ENCODE measurements around the gene WDPCP. TPM values are rescaled to one million over a fixed set of nuclear protein-coding genes. Genes with fewer than 3 reads are reported as not detected.

WDPCP gene
- total and polyA plus RNA-seq, 2 experiments from 2014 or later, result 8.8 to 20.4 TPM

DNA sequence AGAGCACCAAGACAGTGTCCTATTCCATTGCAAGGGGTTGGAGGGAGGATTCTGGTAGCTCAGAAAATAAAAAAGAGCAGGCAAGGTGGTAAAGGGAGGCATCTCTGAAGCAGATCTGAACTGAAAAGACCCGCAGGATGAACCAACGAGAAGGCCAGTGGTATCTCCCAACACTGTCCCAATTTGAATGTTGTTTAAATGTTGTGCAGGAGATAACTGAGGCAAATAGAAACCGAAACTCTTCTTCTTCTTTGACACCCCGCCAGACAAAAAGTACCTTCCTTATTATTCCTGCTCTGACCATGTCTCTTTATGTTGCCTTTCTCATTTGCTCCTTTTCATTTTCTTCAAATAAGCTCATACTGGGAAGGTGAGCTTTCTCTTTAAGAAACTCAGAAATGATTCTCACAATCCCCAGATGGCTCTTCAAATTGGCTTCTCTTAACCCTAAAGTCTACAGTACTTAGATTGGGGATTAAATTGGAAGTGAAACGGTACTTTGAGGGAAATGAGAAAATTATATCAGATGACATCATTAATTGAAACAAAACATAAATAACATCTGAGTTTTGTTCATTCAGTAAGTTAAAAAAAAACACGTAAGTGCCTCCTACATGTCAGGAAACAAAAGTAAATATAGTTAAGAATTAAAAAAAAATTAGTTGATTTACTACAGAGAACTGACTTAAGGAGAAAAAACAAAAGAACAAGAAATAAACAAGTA, 143.6 kb downstream of the WDPCP start (continued):
- TF ChIP-seq, protein P1, sequence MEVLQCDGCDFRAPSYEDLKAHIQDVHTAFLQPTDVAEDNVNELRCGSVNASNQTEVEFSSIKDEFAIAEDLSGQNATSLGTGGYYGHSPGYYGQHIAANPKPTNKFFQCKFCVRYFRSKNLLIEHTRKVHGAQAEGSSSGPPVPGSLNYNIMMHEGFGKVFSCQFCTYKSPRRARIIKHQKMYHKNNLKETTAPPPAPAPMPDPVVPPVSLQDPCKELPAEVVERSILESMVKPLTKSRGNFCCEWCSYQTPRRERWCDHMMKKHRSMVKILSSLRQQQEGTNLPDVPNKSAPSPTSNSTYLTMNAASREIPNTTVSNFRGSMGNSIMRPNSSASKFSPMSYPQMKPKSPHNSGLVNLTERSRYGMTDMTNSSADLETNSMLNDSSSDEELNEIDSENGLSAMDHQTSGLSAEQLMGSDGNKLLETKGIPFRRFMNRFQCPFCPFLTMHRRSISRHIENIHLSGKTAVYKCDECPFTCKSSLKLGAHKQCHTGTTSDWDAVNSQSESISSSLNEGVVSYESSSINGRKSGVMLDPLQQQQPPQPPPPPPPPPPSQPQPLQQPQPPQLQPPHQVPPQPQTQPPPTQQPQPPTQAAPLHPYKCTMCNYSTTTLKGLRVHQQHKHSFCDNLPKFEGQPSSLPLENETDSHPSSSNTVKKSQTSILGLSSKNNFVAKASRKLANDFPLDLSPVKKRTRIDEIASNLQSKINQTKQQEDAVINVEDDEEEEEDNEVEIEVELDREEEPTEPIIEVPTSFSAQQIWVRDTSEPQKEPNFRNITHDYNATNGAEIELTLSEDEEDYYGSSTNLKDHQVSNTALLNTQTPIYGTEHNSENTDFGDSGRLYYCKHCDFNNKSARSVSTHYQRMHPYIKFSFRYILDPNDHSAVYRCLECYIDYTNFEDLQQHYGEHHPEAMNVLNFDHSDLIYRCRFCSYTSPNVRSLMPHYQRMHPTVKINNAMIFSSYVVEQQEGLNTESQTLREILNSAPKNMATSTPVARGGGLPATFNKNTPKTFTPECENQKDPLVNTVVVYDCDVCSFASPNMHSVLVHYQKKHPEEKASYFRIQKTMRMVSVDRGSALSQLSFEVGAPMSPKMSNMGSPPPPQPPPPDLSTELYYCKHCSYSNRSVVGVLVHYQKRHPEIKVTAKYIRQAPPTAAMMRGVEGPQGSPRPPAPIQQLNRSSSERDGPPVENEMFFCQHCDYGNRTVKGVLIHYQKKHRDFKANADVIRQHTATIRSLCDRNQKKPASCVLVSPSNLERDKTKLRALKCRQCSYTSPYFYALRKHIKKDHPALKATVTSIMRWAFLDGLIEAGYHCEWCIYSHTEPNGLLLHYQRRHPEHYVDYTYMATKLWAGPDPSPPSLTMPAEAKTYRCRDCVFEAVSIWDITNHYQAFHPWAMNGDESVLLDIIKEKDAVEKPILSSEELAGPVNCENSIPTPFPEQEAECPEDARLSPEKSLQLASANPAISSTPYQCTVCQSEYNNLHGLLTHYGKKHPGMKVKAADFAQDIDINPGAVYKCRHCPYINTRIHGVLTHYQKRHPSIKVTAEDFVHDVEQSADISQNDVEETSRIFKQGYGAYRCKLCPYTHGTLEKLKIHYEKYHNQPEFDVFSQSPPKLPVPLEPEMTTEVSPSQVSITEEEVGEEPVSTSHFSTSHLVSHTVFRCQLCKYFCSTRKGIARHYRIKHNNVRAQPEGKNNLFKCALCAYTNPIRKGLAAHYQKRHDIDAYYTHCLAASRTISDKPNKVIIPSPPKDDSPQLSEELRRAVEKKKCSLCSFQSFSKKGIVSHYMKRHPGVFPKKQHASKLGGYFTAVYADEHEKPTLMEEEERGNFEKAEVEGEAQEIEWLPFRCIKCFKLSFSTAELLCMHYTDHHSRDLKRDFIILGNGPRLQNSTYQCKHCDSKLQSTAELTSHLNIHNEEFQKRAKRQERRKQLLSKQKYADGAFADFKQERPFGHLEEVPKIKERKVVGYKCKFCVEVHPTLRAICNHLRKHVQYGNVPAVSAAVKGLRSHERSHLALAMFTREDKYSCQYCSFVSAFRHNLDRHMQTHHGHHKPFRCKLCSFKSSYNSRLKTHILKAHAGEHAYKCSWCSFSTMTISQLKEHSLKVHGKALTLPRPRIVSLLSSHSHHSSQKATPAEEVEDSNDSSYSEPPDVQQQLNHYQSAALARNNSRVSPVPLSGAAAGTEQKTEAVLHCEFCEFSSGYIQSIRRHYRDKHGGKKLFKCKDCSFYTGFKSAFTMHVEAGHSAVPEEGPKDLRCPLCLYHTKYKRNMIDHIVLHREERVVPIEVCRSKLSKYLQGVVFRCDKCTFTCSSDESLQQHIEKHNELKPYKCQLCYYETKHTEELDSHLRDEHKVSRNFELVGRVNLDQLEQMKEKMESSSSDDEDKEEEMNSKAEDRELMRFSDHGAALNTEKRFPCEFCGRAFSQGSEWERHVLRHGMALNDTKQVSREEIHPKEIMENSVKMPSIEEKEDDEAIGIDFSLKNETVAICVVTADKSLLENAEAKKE (CRISPR knock-in tag; IDR thresholded peaks at IDR 0.05), result no peak
- TF ChIP-seq EZH2phosphoT487 (IDR thresholded peaks at IDR 0.05; ENCODE audit: unreplicated experiment) (no peak), ZNF114 (CRISPR knock-in tag; IDR thresholded peaks at IDR 0.05) (no peak), JUNB (IDR thresholded peaks at IDR 0.05; ENCODE audit: unreplicated experiment) (no peak), STAT1 (IDR thresholded peaks at IDR 0.05; ENCODE audit: unreplicated experiment) (no peak), EZH2 (IDR thresholded peaks at IDR 0.05; ENCODE audit: low read depth, unreplicated experiment) (no peak), ZNF331 (CRISPR knock-in tag; IDR thresholded peaks at IDR 0.05; ENCODE audit: low read depth) (no peak), CREB1 (CRISPR knock-in tag; IDR thresholded peaks at IDR 0.05; ENCODE audit: low read depth) (no peak), POLR2AphosphoS5 (IDR thresholded peaks at IDR 0.05; ENCODE audit: low read depth) (no peak)
- TF ChIP-seq, protein P2, sequence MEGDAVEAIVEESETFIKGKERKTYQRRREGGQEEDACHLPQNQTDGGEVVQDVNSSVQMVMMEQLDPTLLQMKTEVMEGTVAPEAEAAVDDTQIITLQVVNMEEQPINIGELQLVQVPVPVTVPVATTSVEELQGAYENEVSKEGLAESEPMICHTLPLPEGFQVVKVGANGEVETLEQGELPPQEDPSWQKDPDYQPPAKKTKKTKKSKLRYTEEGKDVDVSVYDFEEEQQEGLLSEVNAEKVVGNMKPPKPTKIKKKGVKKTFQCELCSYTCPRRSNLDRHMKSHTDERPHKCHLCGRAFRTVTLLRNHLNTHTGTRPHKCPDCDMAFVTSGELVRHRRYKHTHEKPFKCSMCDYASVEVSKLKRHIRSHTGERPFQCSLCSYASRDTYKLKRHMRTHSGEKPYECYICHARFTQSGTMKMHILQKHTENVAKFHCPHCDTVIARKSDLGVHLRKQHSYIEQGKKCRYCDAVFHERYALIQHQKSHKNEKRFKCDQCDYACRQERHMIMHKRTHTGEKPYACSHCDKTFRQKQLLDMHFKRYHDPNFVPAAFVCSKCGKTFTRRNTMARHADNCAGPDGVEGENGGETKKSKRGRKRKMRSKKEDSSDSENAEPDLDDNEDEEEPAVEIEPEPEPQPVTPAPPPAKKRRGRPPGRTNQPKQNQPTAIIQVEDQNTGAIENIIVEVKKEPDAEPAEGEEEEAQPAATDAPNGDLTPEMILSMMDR (conservative IDR thresholded peaks at IDR 0.05; ENCODE audit: low read depth in 2 of 2), result no peak
